A673 (cell line): ENCODE results near the gene SHISAL1. TPM values are rescaled to one million over a fixed set of nuclear protein-coding genes. Genes with fewer than 3 reads are reported as not detected.

Experiments used
- BruUV-seq: library from RNA; stranded (reverse); fragments of 400-500 nt; replicated peaks from 2 replicates; lab custom pipeline; 2021; lab: Mats Ljungman, UMichigan
- CTCF ChIA-PET: fragments of 300-600 bp; sonication (Branson Sonifier 250); formaldehyde crosslinking; loops from one replicate; lab custom pipeline; 2022; ENCODE audit warnings: antibody characterized with exemption; lab: Charles Lee
- POLR2A ChIA-PET: fragments of 300-600 bp; sonication (Branson Sonifier 250); formaldehyde crosslinking; loops from one replicate; lab custom pipeline; 2022; ENCODE audit warnings: antibody characterized with exemption; ENCODE audit not compliant: low non-redundant PET; lab: Charles Lee
- DNase-seq: peaks from one replicate; pipeline ENCODE4 v3.0.0-alpha.2; 2015; ENCODE audit warnings: low spot score
- H3K27ac ChIP-seq: fragments of 200-600 bp; sonication (generic); 2 replicates; pipeline ENCODE4 v1.5.1; 2016; ENCODE audit warnings: mixed run types, low read depth, mild to moderate bottlenecking, mixed read lengths, antibody characterized with exemption, low read length; ENCODE audit not compliant: poor library complexity, severe bottlenecking
- H3K27me3 ChIP-seq: fragments of 200-600 bp; sonication (generic); replicated peaks from 2 replicates; pipeline ENCODE4 v1.6.1; 2017; ENCODE audit warnings: mixed run types, low read depth, mild to moderate bottlenecking, mixed read lengths, antibody characterized with exemption, low read length; ENCODE audit not compliant: insufficient read depth, poor library complexity
- H3K36me3 ChIP-seq: fragments of 200-600 bp; sonication (generic); 2 replicates; pipeline ENCODE4 v1.6.1; 2016; ENCODE audit warnings: mixed run types, mild to moderate bottlenecking, mixed read lengths, antibody characterized with exemption, low read length; ENCODE audit not compliant: insufficient read depth, poor library complexity, severe bottlenecking
- H3K4me1 ChIP-seq: fragments of 200-600 bp; sonication (generic); 2 replicates; pipeline ENCODE4 v1.6.1; 2017; ENCODE audit warnings: mixed run types, mild to moderate bottlenecking, mixed read lengths, antibody characterized with exemption, low read length; ENCODE audit not compliant: insufficient read depth, poor library complexity, severe bottlenecking
- H3K4me3 ChIP-seq: fragments of 200-600 bp; sonication (generic); 2 replicates; pipeline ENCODE4 v1.5.1; 2016; ENCODE audit warnings: low read depth, mixed run types, mild to moderate bottlenecking, mixed read lengths, low read length; ENCODE audit not compliant: poor library complexity, severe bottlenecking
- H3K9me3 ChIP-seq: fragments of 200-600 bp; sonication (generic); 2 replicates; pipeline ENCODE4 v1.6.1; 2016; ENCODE audit warnings: mixed run types, low read depth, mild to moderate bottlenecking, mixed read lengths, antibody characterized with exemption, low read length; ENCODE audit not compliant: poor library complexity, severe bottlenecking
- CTCF ChIP-seq: fragments of 300-800, 200-600 bp; sonication (generic); conservative IDR thresholded peaks from 2 replicates; pipeline ENCODE4 v1.5.1; 2017; ENCODE audit warnings: low read depth, mild to moderate bottlenecking, antibody characterized with exemption, low read length, moderate library complexity, mixed read lengths
- EZH2 ChIP-seq: fragments of 200-600 bp; sonication (generic); IDR thresholded peaks from 2 replicates; pipeline ENCODE4 v1.6.1; 2017; ENCODE audit warnings: borderline replicate concordance, low read depth, mild to moderate bottlenecking, mixed read lengths, antibody characterized with exemption, low read length; ENCODE audit not compliant: poor library complexity, severe bottlenecking
- intact Hi-C: fragments of 100-400 bp; cut with micrococcal nuclease; formaldehyde crosslinking; loops from one replicate; pipeline ENCODE4 v1.10.0; 2022; ENCODE audit not compliant: unreplicated experiment
- total RNA-seq: library from RNA; stranded (reverse); gene quantifications from 2 replicates; pipeline ENCODE4 v1.2.3, GENCODE V29; 2021

SHISAL1 gene
- total RNA-seq, 1 experiment from 2014 or later: 1.8 TPM

- ChIA-PET CTCF (no interaction called here), POLR2A (no interaction called here)
- Histone ChIP-seq H3K4me1 (no peaks in the 10 kb centered on the region), H3K4me3 (no peak overlapping the region), H3K27ac (no peak overlapping the region), H3K9me3 (peaks cover 7% of the 10 kb centered on the region), H3K36me3 (no peaks in the 10 kb centered on the region), H3K27me3 (no peaks in the 10 kb centered on the region)
- DNase-seq: no peak
- BruUV-seq: no TSS peak
- intact Hi-C loops: no loop called here
- TF ChIP-seq CTCF: no peak
- no peak for TF ChIP-seq EZH2
These were observed 66.0 kb downstream of the SHISAL1 start for GRCh38 chr22:44246615-44247326.

DNA sequence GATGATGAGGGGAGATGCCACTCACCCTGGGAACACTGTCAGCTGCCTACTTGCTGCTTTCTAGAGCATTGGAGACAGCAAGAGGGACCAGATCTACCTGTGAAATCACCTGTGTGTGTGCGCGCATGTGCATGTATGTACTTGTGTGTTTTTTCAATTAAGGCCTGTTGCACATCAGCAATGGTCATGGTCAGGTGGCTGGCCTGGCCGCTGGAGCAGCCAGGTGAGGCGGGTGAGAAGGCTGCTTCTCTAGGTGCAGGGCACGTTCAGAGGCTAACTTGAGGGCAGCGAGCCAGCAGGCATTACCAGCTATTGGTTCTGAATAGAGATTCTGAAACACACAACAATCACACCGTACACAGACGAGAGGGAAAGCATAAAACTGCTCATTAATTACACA is 66.9 kb downstream of the SHISAL1 start:
- Histone ChIP-seq H3K4me1 (no peaks in the 10 kb centered on the region), H3K27ac (no peak overlapping the region), H3K27me3 (no peaks in the 10 kb centered on the region), H3K36me3 (no peaks in the 10 kb centered on the region), H3K4me3 (no peak overlapping the region), H3K9me3 (peaks cover 7% of the 10 kb centered on the region)
- ChIA-PET POLR2A (no interaction called here), CTCF (no interaction called here)
- intact Hi-C loops: no loop called here
- BruUV-seq: no TSS peak
- DNase-seq: no peak
- TF ChIP-seq CTCF: no peak
- TF ChIP-seq EZH2: no peak

GRCh38 chr22:44245438-44245837 is 67.3 kb downstream of the SHISAL1 start:
- peaks cover 7% of the 10 kb centered on the region for H3K9me3 ChIP-seq
- POLR2A ChIA-PET: no interaction called here
- CTCF ChIA-PET: no interaction called here
- intact Hi-C loops: no loop called here
- TF ChIP-seq CTCF: no peak
- no peak for TF ChIP-seq EZH2
- no peak overlapping the region for H3K4me3 ChIP-seq
- H3K4me1 ChIP-seq: no peaks in the 10 kb centered on the region
- DNase-seq: no peak
- no TSS peak for BruUV-seq
- H3K27me3 ChIP-seq: no peaks in the 10 kb centered on the region
- no peak overlapping the region for H3K27ac ChIP-seq
- H3K36me3 ChIP-seq: no peaks in the 10 kb centered on the region
